Prostate gland (tissue), 2 donors: ENCODE data around the gene TAF1D. TPM values are rescaled to one million over a fixed set of nuclear protein-coding genes. Genes with fewer than 3 reads are reported as not detected.

Source experiments
- DNase-seq: peaks from one replicate; pipeline ENCODE4 v3.0.0-alpha.2; 2019; ENCODE audit warnings: low spot score
- H3K27ac ChIP-seq, 2 donors: fragments of 200-600 bp; sonication (generic); 2 replicates each; pipeline ENCODE4 v1.5.1; 2017 to 2019
- H3K27me3 ChIP-seq: fragments of 200-600 bp; sonication (generic); replicated peaks from 2 replicates; pipeline ENCODE4 v1.5.1; 2019; ENCODE audit not compliant: insufficient read depth
- H3K36me3 ChIP-seq, 2 donors: fragments of 200-600 bp; sonication (generic); 1 replicate in 1 of 2; 2 replicates in 1 of 2; pipeline versions ENCODE4 v1.5.1 to v1.8.1; 2017 to 2019
- H3K4me1 ChIP-seq: fragments of 200-600 bp; sonication (generic); replicated peaks from 2 replicates; pipeline ENCODE4 v1.5.1; 2019
- H3K4me3 ChIP-seq, 2 donors: fragments of 200-600 bp; sonication (generic); 2 replicates each; pipeline ENCODE4 v1.5.1; 2017 to 2019
- H3K9me3 ChIP-seq: fragments of 200-600 bp; sonication (generic); 2 replicates; pipeline ENCODE4 v1.5.1; 2017
- CTCF ChIP-seq, 4 experiments: fragments of 200-600 bp in 2 of 4; fragments of 450-650 bp in 2 of 4; sonication (generic) in 2 of 4; IDR thresholded peaks; 1 replicate in 3 of 4; 2 replicates in 1 of 4; pipeline ENCODE4 v1.5.1; 2016 to 2019; ENCODE audit warnings: antibody characterized with exemption in 4 of 4, mild to moderate bottlenecking in 2 of 4, moderate library complexity in 2 of 4
- POLR2A ChIP-seq: fragments of 450-650 bp; IDR thresholded peaks from one replicate; pipeline ENCODE4 v1.6.1; 2016; ENCODE audit warnings: antibody characterized with exemption, mild to moderate bottlenecking
- POLR2AphosphoS5 ChIP-seq: sonication (generic); formaldehyde crosslinking; IDR thresholded peaks from one replicate; pipeline ENCODE4 v1.6.1; 2017; ENCODE audit warnings: antibody characterized with exemption
- WGBS: methylation state at CpG from one replicate; pipeline ENCODE4 v1.1.5; 2018; 5-methylcytosine and 5-hydroxymethylcytosine counted together
- intact Hi-C: fragments of 100-400 bp; cut with DNase I; formaldehyde crosslinking; loops from one replicate; pipeline ENCODE4 v1.14.2; 2022
- microRNA counts, 2 donors: library from miRNA; unstranded; fragments of <30 nt; microRNA quantifications; one replicate each; lab custom pipeline; 2016 to 2017
- microRNA-seq: library from miRNA; unstranded; fragments of <30 nt; microRNA quantifications from one replicate; pipeline ENCODE4, GENCODE V29; 2016
- small RNA-seq, 2 donors: library from RNA; depleted of rRNA; stranded (forward); fragments of <200 nt; gene quantifications; one replicate each; pipeline ENCODE3, GENCODE V24; 2016
- total RNA-seq, 2 donors: library from RNA; depleted of rRNA; stranded (reverse); fragments of >200 nt; gene quantifications; one replicate each; pipeline ENCODE4 v1.1.0, GENCODE V29; 2016

TAF1D gene
- total RNA-seq, 2 donors from 2014 or later = 39.3 to 53.0 TPM

- Histone ChIP-seq H3K36me3 (peaks cover 0 to 17% of the 10 kb centered on the region in 2 donors), H3K4me1 (no peaks in the 10 kb centered on the region), H3K27me3 (no peaks in the 10 kb centered on the region), H3K9me3 (no peaks in the 10 kb centered on the region), H3K27ac (no peak overlapping the region), H3K4me3 (no peak overlapping the region)
- intact Hi-C loops = no loop called here
- WGBS = 83% methylated on average over 2 of the region's 2 CpGs
- no peak for DNase-seq
- TF ChIP-seq POLR2A (no peak), POLR2AphosphoS5 (no peak), CTCF (IDR thresholded peaks at IDR 0.05) (no peak)
Observed at GRCh38 chr11:93694109-93694508, 47.2 kb downstream of the TAF1D start.

- TF ChIP-seq POLR2AphosphoS5 (no peak), CTCF (IDR thresholded peaks at IDR 0.05) (no peak)
- WGBS = 97% methylated on average over 2 of the region's 2 CpGs
- H3K27ac ChIP-seq = no peak overlapping the region
- DNase-seq = no peak
- no peak overlapping the region for H3K4me3 ChIP-seq
- H3K36me3 ChIP-seq = peaks cover 0 to 3% of the 10 kb centered on the region in 2 donors
- intact Hi-C loops = no loop called here
- H3K9me3 ChIP-seq = no peaks in the 10 kb centered on the region
- H3K4me1 ChIP-seq = no peaks in the 10 kb centered on the region
- no peaks in the 10 kb centered on the region for H3K27me3 ChIP-seq
Observed at GRCh38 chr11:93689240-93689639, 52.1 kb downstream of the TAF1D start.

- DNase-seq = no peak
- Histone ChIP-seq H3K36me3 (peaks cover 0 to 6% of the 10 kb centered on the region in 2 donors), H3K9me3 (no peaks in the 10 kb centered on the region), H3K27ac (no peak overlapping the region), H3K27me3 (no peaks in the 10 kb centered on the region), H3K4me3 (no peak overlapping the region), H3K4me1 (no peaks in the 10 kb centered on the region)
- 72% methylated on average over 1 of the region's 1 CpG for WGBS
- intact Hi-C loops = no loop called here
- TF ChIP-seq POLR2A (no peak), CTCF (IDR thresholded peaks at IDR 0.05) (no peak), POLR2AphosphoS5 (no peak)
Observed at GRCh38 chr11:93686812-93687211, 54.5 kb downstream of the TAF1D start.

GRCh38 chr11:93686226-93686625, 55.1 kb downstream of the TAF1D start:
- no peaks in the 10 kb centered on the region for H3K27me3 ChIP-seq
- no peaks in the 10 kb centered on the region for H3K4me1 ChIP-seq
- no peaks in the 10 kb centered on the region for H3K9me3 ChIP-seq
- no peak overlapping the region for H3K4me3 ChIP-seq
- 95% methylated on average over 2 of the region's 2 CpGs for WGBS
- TF ChIP-seq POLR2AphosphoS5 (no peak), POLR2A (no peak), CTCF (IDR thresholded peaks at IDR 0.05) (no peak)
- no peak for DNase-seq
- peaks cover 0 to 6% of the 10 kb centered on the region in 2 donors for H3K36me3 ChIP-seq
- no peak overlapping the region for H3K27ac ChIP-seq
- intact Hi-C loops = no loop called here

MicroRNA genes within 50 kb of the gene (microRNA counts, 767-probe panel; counts per million panel counts)
- 0 to 431 counts per million in 2 donors for microRNA hsa-miR-1304-5p (lab: Ali Mortazavi, UCI)

Small RNAs within 50 kb of the gene (microRNA-seq; reads per million reads assigned to microRNA genes)
- 2.3 reads per million, percentile 32 among the genes with 10 or more reads in this experiment for gene MIR1304

Small RNAs within 50 kb of the gene (small RNA-seq; reads per million reads assigned to genes)
- gene RF00019 (0 reads per million in 2 donors), gene RF00493 (30.1 to 41.1 reads per million in 2 donors), gene SCARNA9 (0.10 to 0.19 reads per million in 2 donors), gene SNORA1 (0 reads per million in 2 donors), gene SNORA18 (0 reads per million in 2 donors), gene SNORA25 (0 reads per million in 2 donors), gene SNORA32 (0 reads per million in 2 donors), gene SNORA40 (0 reads per million in 2 donors), gene SNORA8 (0 reads per million in 2 donors), gene SNORD5 (0 reads per million in 2 donors), gene SNORD6 (587 to 680 reads per million in 2 donors)

Other genes with a start within 250 kb of the TAF1D start
- 100 to 1,000 TPM in 1 of 2 donors, 10 to 100 TPM in 1; 63.8 to 140 TPM for gene SMCO4, start 198.1 kb downstream of the TAF1D start, total RNA-seq
- 10 to 100 TPM; 13.6 to 21.9 TPM for gene CEP295, start 79.8 kb downstream of the TAF1D start, total RNA-seq
- gene C11orf54, start 177 bp upstream of the TAF1D start, total RNA-seq = 10 to 100 TPM; 43.8 to 72.8 TPM
- 10 to 100 TPM; 22.4 to 31.4 TPM for gene MED17, start 42.8 kb upstream of the TAF1D start, total RNA-seq
- under 1 TPM; 0.74 to 0.77 TPM for gene VSTM5, start 109.1 kb upstream of the TAF1D start, total RNA-seq